ENCODE results near the gene GALNT8.

DNA sequence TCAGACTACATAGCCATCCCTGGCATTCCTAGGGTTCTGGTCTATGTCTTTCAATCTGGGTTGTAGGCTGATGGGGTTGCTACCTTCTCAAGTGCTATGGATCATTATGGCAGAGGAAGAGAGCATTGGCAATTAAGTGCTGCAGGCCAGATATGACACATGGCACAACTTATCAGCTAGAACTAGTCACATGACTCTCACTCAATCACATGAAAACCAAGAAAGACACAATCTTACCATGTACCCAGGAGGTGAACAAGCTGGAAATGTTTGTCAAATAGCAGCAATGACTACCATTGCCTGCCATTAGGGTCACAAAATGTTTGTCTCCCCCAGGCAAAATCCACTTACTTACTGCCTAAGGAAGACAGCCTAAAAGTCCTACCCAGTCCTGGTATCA is 80.4 kb downstream of the GALNT8 start:
- no peak for TF ChIP-seq POLR2A (IDR thresholded peaks at IDR 0.05)
- TF ChIP-seq, protein P1, sequence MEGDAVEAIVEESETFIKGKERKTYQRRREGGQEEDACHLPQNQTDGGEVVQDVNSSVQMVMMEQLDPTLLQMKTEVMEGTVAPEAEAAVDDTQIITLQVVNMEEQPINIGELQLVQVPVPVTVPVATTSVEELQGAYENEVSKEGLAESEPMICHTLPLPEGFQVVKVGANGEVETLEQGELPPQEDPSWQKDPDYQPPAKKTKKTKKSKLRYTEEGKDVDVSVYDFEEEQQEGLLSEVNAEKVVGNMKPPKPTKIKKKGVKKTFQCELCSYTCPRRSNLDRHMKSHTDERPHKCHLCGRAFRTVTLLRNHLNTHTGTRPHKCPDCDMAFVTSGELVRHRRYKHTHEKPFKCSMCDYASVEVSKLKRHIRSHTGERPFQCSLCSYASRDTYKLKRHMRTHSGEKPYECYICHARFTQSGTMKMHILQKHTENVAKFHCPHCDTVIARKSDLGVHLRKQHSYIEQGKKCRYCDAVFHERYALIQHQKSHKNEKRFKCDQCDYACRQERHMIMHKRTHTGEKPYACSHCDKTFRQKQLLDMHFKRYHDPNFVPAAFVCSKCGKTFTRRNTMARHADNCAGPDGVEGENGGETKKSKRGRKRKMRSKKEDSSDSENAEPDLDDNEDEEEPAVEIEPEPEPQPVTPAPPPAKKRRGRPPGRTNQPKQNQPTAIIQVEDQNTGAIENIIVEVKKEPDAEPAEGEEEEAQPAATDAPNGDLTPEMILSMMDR (IDR thresholded peaks at IDR 0.05), result no peak

Measured in uterus (tissue), 2 donors.